ENCODE results near the gene KRT31.

Gene KRT31

DNA sequence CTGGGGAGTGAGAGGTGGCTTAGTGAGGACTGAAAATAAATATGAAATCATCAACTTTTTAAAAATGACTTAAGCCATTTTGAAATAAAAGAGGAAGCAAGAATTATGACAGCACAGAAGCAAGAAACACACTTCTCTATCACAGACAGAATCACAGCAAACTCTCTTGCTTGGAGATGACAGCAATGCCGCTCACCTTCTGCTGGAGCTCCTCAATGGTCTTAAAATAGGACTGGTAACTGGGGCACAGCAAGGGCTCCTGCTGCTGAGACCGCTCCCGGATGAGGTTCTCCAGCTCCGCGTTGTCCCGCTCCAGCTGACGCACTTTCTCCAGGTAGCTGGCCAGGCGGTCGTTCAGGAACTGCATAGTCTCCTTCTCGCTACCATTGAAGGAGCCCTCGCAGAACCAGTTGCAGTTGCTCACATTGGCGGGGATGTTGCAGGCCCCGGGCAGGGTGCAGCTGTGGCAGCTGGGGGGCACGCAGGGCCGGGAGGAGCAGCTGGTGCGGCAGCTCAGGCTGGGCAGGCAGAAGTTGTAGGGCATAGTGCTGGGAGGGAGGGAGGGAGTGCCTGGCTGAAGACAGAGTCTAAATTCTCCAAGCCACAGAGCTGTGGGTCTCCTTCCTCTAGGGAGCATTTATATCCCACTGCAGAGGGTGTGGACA lies at the start of gene KRT31:
Gene KRT31 (minus strand): TSS at position 613 of the 665 bp plus-strand sequence. CDS start 69 bp downstream, at position 544.
- no peak for TF ChIP-seq CTCF (IDR thresholded peaks at IDR 0.05; ENCODE audit: low read depth, low read length, missing control alignments)
- DNase-seq: no peak
- Histone ChIP-seq H3K36me3 (replicated peaks) (no peaks in the 10 kb centered on the region), H3K4me3 (ENCODE audit: low read depth, low read length) (no peak within 1 kb of the TSS), H3K27me3 (replicated peaks) (no peaks in the 10 kb centered on the region), H3K27ac (no peak within 1 kb of the TSS)
- in situ Hi-C loops (cut with HindIII; ENCODE audit: low pct_ligation_motif_present, low sequenced_read_pairs): no loop called here

- TF ChIP-seq CTCF (IDR thresholded peaks at IDR 0.05; ENCODE audit: low read depth, low read length, missing control alignments): no peak
- Histone ChIP-seq H3K27ac (peak overlapping the region; percentile 69), H3K4me3 (ENCODE audit: low read depth, low read length) (no peak overlapping the region), H3K27me3 (replicated peaks) (no peaks in the 10 kb centered on the region), H3K36me3 (replicated peaks) (no peaks in the 10 kb centered on the region)
- DNase-seq: peak; percentile 33
- in situ Hi-C loops (cut with HindIII; ENCODE audit: low pct_ligation_motif_present, low sequenced_read_pairs): no loop called here
These were observed 49.4 kb upstream of the KRT31 start for GRCh38 chr17:41446806-41447205.

DNA sequence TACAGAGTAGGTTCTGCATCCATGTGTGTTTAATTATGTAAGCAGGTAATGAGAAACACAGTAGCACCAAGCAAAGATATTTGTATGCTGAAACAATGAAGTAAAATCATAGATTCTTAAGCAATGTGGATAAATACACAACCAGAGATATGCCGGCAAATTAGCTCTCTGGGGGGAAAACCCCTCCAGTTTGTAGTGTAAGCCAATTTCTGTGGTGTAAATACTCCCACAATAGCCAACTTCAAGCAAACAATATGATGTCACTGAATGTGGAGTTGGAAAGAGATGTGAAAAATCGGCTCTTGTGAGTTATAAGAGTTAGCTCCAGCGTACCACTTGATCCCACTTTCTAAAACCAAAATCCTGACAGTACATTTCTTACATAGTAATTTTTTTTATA lies 47.2 kb upstream of the KRT31 start:
- TF ChIP-seq CTCF (IDR thresholded peaks at IDR 0.05; ENCODE audit: low read depth, low read length, missing control alignments): no peak
- H3K4me3 ChIP-seq (ENCODE audit: low read depth, low read length): no peak overlapping the region
- in situ Hi-C loops (cut with HindIII; ENCODE audit: low pct_ligation_motif_present, low sequenced_read_pairs): no loop called here
- H3K27ac ChIP-seq: no peak overlapping the region
- no peaks in the 10 kb centered on the region for H3K36me3 ChIP-seq (replicated peaks)
- no peaks in the 10 kb centered on the region for H3K27me3 ChIP-seq (replicated peaks)
- no peak for DNase-seq

- Histone ChIP-seq H3K27me3 (replicated peaks) (no peaks in the 10 kb centered on the region), H3K27ac (no peak overlapping the region), H3K4me3 (ENCODE audit: low read depth, low read length) (no peak overlapping the region), H3K36me3 (replicated peaks) (no peaks in the 10 kb centered on the region)
- no peak for TF ChIP-seq CTCF (IDR thresholded peaks at IDR 0.05; ENCODE audit: low read depth, low read length, missing control alignments)
- in situ Hi-C loops (cut with HindIII; ENCODE audit: low pct_ligation_motif_present, low sequenced_read_pairs): no loop called here
- no peak for DNase-seq
These were observed 46.8 kb upstream of the KRT31 start for GRCh38 chr17:41444186-41444585.

- in situ Hi-C loops (cut with HindIII; ENCODE audit: low pct_ligation_motif_present, low sequenced_read_pairs): no loop called here
These were observed 45.3 kb upstream of the KRT31 start for GRCh38 chr17:41442739-41443138.

More at GRCh38 chr17:41442739-41443138, 45.3 kb upstream of the KRT31 start:
- Histone ChIP-seq H3K36me3 (replicated peaks) (no peaks in the 10 kb centered on the region), H3K27ac (no peak overlapping the region), H3K27me3 (replicated peaks) (no peaks in the 10 kb centered on the region), H3K4me3 (ENCODE audit: low read depth, low read length) (no peak overlapping the region)
- peak; percentile 56 for DNase-seq
- no peak for TF ChIP-seq CTCF (IDR thresholded peaks at IDR 0.05; ENCODE audit: low read depth, low read length, missing control alignments)

Data from brain microvascular endothelial cell (primary cell).